HT1080 (cell line): ENCODE data around the gene RBM17. TPM values are rescaled to one million over a fixed set of nuclear protein-coding genes. Genes with fewer than 3 reads are reported as not detected.
A peak's percentile ranks its signal among the peaks of the same experiment; 100 is the strongest.
"Not testable (repeated sequence)": the region's sequence is repeated elsewhere in the genome, so short reads cannot be mapped to it uniquely, and the experiment has no call there.

Experiments
- DNase-seq: peaks from one replicate; pipeline ENCODE4 v3.0.0-alpha.2; 2015; ENCODE audit warnings: low read depth
- polyA plus RNA-seq, 2 experiments: library from polyadenylated mRNA; depleted of rRNA; stranded (reverse); fragments of >200 nt; gene quantifications; 2 replicates each; pipeline ENCODE4 v1.2.3, GENCODE V29; 2015
- total RNA-seq: library from RNA; depleted of rRNA; stranded (reverse); fragments of >200 nt; shearing (Covaris generic); gene quantifications from 2 replicates; pipeline ENCODE4 v1.2.3, GENCODE V29; 2014; rRNA removed

Gene RBM17, protein sequence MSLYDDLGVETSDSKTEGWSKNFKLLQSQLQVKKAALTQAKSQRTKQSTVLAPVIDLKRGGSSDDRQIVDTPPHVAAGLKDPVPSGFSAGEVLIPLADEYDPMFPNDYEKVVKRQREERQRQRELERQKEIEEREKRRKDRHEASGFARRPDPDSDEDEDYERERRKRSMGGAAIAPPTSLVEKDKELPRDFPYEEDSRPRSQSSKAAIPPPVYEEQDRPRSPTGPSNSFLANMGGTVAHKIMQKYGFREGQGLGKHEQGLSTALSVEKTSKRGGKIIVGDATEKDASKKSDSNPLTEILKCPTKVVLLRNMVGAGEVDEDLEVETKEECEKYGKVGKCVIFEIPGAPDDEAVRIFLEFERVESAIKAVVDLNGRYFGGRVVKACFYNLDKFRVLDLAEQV
- 46.4 and 49.6 TPM in 2 replicates for total RNA-seq
- 48.2 and 54.5 TPM in 2 replicates for polyA plus RNA-seq (2015; cell fraction: cytosol; rRNA removed)
- 95.8 and 118 TPM in 2 replicates for polyA plus RNA-seq (2015; cell fraction: nucleus; rRNA removed)

DNA sequence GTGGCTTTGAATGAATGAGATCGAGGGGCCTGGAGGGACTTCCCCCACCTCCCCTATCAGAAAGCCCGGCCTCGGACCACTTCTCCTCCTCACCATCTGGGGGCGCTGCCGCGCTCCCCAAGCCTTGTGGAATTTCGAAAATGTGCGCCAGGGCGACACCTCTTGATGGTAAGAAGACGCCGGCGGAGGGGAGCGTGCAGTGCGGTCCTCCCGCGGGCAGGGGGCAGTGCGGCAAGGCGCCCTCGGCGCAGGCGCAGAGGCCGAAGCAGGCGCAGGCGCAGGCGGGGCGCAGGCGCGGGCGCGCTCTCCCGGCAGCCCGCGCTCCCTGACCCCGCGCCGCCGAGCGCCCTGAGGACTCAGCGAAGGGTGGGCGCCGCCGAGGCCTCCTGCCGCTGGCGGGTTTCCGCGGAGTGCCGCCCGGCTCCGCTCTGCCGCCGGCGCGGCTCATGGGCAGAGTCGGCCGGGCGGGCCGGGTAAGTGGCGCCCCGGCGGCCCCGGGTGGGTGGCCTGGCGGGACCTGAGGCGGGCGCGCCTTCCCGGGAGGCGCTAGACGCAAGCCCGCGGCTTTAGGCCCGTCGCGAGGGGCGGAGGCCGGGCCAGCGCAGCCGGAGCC lies at the start of gene RBM17:
RBM17 (plus strand) TSS at position 314 of the 613 bp plus-strand sequence. CDS start 8,032 bp downstream, outside the sequence.
- peak; percentile 91 for DNase-seq

DNA sequence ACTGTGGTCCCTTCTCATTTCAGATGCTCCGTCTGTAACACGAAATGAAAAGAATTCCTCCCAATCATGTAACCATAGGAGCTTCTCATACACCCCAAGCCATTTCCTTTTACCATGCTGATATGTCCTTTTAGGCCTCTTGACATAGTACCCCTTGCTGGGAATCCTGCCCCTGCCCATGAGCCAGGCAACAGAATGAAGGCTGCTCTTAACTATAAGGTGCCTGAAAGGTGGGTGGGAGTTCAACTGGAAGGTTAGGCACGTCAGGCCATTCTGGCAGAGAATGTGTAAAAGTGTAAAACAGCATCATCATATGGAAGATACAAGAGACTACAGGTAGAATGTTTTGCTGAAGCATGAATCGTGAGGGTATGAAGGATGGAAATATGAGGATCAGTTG lies 49.1 kb upstream of the RBM17 start:
- no peak for DNase-seq

DNA sequence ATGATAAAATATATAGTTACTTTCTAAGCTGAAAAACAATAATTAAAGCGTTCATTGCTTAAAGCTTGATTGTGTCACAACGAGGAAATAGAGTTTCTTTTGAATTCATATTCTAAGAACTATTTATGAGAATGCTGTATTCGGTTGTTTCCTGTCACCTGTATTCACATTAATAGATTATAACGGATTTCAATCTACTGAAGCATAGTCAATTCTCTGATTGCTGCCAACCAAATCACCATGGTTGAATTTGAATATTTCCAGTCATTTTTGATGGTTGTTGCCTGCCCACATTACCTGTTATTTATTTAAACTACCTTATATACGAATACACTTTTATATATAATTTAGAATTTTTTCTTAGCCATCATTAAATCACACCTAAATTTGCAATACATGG lies 48.6 kb upstream of the RBM17 start:
- no peak for DNase-seq

DNA sequence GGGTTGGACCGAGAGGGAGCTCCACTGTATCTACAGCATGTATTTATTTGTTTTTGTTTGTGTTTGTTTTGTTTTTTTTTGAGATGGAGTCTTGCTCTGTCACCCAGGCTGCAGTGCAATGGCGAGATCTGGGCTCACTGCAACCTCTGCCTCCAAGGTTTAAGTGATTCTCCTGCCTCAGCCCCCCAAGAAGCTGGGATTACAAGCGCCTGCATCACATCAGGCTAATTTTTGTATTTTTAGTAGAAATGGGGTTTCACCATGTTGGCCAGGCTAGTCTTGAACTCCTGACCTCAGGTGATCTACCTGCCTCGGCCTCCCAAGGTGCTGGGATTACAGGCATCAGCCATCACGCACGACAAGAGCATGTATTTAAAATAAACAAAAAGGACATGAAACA lies 45.5 kb upstream of the RBM17 start:
- not testable (repeated sequence) for DNase-seq

DNA sequence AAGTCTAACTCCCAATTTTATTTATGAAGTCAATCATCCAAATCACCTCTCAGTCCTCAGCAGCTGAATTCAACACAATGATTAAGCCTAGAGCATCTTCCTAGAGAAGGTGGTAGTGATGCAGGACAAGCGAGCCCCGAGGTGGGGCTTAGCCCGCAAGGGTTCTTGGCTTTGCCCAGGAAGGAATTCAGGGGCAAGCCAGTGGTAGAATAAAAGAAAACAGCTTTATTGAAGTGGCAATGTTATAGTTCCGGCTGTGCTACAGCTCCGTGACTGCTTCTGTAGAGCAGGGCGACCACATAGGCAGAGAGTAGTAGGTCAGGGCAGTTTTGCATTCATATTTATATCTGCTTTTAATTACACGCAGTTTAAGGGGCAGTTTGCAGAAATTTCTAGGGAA lies 44.8 kb upstream of the RBM17 start:
- no peak for DNase-seq

DNA sequence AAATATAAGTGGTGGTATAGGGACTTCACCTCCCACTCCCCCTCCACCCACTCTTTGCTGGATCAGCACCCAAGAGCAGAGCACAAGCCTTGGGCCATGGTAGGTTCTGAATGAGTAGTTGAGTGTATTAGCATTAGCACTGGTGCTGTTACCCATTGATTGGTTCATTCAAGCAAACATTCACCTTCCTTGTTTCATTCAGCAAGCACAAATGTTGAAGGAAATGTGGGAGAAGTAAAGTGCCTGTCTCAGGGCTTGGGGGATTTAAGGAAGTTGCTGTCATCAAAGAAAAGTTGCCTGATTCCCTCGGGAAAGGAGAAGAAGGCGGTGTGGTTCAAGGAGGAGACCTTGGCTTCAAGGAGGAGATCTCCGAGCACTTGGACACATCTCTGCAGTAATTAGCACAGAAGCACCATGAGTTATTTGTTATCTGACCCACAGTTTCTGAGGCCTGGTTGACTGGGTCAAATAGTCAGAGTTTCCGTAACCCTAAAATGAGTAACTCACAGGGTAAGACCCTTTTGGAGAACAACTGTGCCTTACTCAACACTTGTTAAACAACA lies 44.0 kb upstream of the RBM17 start:
- DNase-seq = no peak

DNA sequence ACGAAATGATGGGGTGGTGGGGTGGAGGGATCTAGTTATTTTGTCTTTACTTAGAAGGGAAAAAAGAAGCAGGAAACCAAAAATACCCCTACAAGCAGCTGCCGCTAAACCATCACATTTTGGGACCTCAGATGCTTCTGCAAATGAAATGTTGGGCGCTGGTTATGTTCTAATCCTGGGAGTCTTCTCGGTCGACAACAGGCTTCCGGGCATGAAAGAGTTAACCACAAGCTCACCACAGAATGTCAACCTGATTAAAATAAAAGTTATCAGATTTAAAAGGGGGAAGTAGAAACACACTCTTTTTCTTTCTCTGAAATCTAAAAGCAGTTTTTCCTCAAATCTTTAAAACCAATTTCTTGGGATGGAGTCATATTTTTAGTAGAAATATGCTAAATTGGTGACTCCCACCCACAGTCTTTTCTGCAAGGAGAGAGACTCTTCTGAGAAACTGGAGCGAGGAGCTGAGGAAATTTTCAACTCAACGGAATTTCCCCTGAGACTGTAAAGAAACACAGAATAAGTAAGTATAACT lies 43.5 kb upstream of the RBM17 start:
- no peak for DNase-seq

DNA sequence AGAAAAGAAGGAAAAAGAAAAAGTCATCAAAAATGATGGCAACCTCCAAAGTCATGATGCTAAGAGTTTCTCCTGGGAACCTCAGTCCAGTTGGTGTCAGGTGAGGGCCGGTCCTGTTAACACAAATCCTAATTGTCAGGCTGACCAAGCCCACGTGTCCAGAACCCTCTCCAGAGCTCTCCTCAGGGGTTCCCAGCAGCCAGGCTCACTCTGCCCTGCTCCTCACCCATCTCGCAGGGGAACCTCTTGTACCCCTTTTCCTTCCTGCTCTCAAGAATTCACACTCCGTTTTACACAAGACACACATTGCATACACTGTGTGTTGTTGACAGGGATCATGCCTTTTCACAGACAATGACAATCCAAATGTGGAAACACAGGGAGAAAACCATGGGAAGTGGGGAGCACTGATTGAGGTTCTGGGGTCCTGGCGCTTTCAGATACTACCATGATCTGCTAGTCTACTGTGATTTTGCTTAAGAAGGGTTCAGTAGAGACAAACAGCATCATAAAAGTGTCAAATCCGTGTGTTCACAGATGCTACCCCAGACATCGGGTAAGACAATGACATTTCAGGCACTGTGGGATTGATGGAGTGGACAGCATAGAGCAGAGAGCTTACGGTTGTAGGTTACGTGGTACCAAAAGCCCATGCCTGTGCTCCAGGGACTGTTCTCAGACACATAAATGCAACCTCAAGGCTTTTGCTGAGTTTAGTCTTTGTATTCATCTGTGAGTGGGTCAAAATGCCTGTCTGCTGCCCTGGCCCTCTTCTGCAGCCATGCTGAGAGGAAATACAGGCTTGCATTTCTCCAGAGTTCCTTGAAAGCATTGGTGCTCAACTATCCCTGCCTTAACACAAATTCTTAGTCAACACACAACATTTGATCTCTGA lies 42.7 kb upstream of the RBM17 start:
- no peak for DNase-seq

DNA sequence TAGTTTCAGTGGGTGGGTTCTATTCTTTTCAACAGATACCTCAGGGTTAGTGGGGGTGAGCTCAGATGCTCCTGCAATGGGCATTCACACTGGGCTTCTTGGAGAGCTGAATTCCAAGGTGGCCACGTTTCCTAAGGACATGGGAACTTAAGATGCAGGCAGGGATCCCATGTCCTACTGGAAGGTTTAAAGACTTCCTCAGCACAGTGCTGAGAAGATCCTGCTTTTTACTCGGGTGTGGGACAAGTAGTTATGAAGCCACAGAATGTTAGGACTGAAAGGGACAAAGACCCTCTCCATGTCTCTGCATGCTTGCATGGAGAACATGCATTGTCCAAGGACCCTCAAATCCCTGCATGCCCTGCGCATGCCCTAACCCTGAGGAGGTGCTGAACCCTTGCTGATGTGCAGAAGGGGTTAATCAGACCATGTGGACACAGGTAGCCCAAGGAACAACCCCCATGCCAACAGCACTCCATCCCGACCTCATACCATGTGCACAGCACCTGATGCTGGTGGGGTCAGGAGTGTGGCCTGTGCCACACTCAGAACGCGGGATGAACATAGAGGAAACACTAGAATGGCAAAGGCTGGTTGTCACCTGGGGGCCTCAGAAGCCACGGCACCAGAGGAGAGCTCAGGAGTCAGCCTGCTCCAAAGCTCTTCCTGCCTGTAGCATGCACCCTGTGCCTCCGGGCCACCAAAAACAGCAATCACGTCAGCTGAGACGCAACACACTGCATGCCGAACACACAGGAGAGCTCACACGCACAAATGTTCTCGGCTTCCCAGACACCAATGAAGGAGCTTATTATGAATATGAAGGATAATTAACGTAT lies 41.8 kb upstream of the RBM17 start:
- DNase-seq = no peak

DNA sequence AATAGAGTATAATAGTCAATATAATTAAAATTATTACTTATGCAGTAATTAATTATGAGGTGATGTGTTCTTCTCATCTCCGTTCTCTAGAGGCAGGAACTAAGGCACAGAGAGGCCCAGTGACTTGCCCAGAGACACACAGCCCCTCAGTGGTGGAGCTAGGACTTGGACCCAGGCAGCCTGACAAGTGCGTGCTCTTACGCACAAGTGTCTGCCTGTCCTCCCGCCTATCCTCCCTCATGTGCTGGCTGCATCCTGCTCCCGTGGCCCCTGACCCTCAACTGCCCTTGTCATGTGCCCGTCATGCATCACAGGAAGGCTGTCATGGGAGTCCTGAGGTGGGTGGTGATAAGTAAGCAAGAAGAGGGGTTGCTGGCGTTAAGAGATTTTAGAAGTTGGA lies 41.0 kb upstream of the RBM17 start:
- no peak for DNase-seq

DNA sequence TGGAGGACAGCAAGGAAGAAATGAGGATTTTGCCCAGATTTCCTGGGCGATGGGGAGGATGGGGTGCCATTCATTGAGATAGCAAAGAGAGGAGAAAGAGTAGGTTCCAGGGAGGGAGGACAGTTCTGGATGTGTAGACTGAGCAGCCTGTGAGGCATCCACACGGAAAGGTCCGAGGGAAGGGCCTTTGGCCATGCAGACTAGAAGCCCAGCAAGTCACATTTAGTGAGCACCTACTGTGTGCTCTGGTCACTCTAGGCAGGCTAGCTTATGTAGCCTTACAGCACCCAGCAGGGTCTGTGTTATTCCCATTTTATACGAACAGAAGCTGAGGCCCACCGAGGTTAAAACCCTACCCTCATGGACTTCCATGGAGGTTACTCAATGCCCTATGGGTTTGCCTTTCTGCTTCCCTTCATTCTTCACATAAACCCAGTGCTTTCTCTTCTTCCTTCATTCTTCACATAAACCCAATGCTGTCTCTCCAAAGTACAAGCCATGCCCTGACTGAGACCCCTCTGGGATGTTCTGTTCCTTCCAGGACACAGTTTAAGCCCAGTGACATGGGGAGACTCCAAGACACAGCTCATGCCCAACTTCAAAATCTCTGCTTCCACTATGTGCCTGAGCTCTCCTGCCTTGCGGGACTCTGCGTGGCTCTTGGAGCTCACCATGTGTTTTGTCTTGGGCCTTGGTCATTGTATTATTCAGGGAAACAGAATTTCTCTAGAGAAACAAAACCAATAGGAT lies 40.4 kb upstream of the RBM17 start:
- DNase-seq = no peak

DNA sequence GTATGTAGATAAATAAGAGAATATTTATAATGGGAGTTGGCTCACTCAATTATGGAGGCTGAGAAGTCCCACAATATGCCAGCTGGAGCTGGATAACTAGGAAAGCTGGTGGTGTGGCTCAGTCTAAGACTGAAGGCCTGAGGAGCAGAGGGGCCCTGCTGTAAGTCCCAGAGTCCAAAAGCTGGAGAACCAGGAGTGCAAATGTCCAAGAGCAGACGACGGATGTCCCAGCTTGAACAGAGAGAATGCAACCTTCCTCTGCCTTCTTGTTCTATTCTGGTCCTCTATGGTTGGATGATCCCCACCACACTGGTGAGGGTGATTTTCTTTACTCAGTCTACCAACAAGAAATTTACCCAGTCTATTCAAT lies 39.8 kb upstream of the RBM17 start:
- DNase-seq = no peak

DNA sequence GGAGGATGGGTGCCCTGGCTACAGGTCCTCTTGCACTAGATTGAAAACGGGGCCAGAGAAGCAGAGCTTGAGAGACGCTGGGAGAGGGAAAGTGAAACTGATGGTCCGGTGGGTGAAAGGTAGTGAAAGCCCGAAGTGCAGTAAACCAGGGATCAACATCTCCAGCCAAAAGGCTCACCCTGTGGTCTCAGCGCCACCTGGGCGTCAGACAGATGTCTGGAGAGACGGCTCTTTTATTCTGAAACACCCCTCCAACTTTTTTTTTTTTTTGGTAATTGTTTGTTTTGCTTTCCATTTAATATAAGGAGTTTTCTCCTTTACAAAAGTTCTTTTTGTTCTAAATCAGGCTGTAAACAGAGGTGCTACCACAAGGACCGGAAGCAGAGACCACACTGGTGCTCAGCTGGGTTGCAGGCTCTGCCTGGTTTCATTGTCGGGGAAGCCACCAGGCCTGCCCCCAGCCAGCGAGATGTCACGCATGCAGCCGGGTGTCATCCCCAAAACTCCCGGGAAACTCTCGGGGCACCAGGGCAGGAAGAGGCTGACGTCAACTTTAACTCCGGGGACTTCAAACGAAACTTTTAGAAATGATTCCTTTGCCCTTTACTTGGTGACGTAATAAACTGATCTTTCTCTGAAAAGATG lies 37.9 kb upstream of the RBM17 start:
- DNase-seq = peak; percentile 55

DNA sequence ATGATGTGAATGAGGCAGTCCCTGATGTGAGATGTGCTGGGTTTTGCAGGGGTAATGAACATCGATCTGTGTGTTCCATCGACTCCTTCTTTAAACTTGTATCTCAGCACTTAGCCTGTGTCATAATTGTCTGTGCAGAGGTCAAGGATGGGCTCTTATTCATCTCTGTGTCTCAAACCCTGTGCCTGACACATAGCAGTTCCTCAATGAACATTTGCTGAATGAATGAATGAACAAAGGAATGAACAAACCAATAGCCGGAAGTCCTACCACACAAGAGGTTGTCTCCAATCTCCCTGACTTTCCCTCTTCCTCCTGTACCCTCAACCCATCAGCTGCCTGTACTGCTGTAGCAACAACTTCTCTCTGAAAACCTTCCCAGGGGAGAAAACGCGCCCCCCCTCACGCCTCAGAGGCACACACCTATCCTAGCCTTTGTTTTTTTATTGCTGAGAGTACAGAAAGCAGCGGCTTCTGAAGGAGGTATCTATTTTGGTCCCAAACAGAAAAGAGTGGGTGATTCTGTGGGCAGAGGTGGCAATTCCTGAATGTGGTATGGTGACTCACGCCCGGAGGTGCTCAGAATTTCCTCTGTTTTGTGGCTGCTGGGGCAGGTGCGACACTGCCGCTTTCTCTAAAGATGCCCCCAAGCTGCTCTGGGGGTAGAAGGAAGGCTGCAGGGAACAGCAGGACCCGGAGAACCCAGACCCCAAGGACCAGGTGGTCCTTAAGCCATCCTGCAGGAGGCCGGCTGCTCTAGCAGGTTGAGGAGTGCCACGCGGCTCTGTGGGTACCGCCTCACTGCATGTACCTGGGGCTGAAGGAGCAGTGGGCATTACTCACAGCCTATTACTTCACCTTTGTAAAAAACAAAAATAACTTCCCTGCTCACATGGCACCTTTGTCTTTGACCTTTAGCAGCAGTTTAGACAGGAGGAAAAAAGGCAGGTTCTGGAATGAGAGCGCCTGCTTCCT lies 36.3 kb upstream of the RBM17 start:
- no peak for DNase-seq

DNA sequence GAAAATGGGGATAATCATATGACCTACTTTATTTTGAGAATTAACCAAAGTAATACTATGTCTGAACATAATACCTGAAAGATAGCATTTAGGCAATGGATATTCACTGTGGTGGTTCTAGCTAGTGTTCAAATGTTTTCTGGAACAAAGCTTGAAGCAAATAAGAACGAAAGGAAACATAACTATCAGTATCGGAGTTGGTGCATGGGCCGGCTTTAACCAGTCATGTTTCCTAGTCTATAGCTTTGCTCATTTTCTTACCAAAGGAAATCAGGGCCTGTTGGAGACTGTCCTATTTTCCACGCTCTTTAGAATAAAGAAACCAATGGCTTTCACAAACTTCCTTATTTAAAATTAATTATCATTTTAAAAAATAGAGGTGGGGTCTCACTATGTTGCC lies 35.5 kb upstream of the RBM17 start:
- DNase-seq = no peak

DNA sequence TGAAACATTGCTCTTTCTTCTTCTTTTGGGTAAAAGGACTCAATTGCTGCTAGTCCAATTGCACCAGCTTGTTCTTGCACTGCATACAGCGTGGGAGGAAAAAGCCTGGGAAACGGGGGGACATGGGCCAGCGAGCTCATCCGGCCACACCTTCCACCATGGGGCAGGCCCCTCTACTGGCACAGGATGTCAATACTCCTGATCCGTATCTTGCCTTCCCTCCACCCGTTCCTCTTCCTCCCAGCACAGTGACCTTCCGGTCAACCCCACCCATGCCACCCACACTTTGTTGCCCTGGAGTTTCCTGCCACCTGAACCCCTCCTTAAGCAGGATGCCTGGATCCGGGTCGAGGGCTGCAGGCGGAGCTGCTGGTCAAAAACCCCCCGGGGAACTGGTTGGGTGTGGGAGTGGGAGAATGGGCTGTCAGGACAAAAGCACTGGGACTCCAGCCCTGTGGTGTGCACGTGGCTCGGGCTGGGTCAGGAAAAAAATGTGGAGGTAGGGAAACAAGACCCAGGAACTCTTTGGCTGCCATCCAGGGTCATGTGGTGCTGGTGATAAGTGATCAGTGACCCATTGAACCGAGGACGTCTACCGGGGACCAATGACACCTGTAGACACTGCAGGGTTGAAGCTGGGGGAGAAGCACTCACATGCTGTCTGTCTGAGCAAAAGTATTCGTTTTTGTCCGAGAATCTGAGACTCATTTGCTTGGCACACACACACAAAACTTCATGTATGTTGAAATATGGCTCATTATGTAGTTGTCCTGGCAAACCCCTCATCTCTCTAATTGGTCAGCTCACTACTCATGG lies 34.8 kb upstream of the RBM17 start:
- DNase-seq = no peak

DNA sequence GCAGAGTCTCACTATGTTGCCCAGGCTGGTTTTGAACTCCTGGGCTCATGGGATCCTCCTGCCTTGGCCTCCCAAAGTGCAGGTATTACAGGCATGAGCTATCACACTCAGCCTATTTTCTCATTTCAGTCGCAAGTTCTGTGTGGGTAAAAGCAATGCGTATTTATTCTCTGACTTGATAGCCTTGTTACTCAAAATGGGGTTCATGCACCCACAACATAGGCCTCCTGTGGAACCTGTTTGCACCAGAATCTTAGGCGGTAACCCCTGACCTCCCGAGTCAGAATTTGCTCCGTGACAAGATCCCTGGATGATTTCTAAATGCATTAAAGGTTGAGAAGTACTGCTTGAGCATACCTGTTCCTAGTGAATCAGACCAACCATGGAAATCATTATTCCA lies 34.0 kb upstream of the RBM17 start:
- no peak for DNase-seq
